ENCODE measurements around the gene LENG1. TPM values are rescaled to one million over a fixed set of nuclear protein-coding genes. Genes with fewer than 3 reads are reported as not detected.
"Not testable (repeated sequence)": the region's sequence is repeated elsewhere in the genome, so short reads cannot be mapped to it uniquely, and the experiment has no call there.

The LENG1 gene
- total RNA-seq, 1 experiment from 2014 or later: 1.6 TPM

- no peaks in the 10 kb centered on the region for H3K9me2 ChIP-seq (replicated peaks; ENCODE audit: insufficient read depth, low read length)
- H3K27me3 ChIP-seq (ENCODE audit: low read length): no peaks in the 10 kb centered on the region
- no peaks in the 10 kb centered on the region for H4K20me1 ChIP-seq (ENCODE audit: insufficient read depth, low read depth, low read length)
- H3K36me3 ChIP-seq (ENCODE audit: insufficient read depth, low read length): 0 out of 2 replicates have a peak, but pooled peaks cover 4% of the 10 kb centered on the region
- no peak overlapping the region for H3K27ac ChIP-seq (ENCODE audit: low read length)
- H3K4me2 ChIP-seq (ENCODE audit: low read depth, low read length, poor library complexity, severe bottlenecking): no peak overlapping the region
- peaks cover 10% of the 10 kb centered on the region for H3K4me1 ChIP-seq (ENCODE audit: low read length)
- no peak overlapping the region for H2AFZ ChIP-seq (ENCODE audit: low read length)
- H3K9me3 ChIP-seq (ENCODE audit: low read length): no peaks in the 10 kb centered on the region
- H3K4me3 ChIP-seq (ENCODE audit: low read length): no peak overlapping the region
- H3K79me2 ChIP-seq (ENCODE audit: low read length): peaks cover 29% of the 10 kb centered on the region
- H3K9ac ChIP-seq (ENCODE audit: low read length): peak overlapping the region; percentile 6; the same call in 1 of the 2 replicates
- no peak for DNase-seq
These were observed 27.4 kb upstream of the LENG1 start for GRCh38 chr19:54186934-54187381.

GRCh38 chr19:54186351-54186750, 26.8 kb upstream of the LENG1 start:
- Histone ChIP-seq H3K9me2 (replicated peaks; ENCODE audit: insufficient read depth, low read length) (no peaks in the 10 kb centered on the region), H3K27ac (ENCODE audit: low read length) (no peak overlapping the region), H3K9me3 (ENCODE audit: low read length) (no peaks in the 10 kb centered on the region), H2AFZ (ENCODE audit: low read length) (no peak overlapping the region), H3K27me3 (ENCODE audit: low read length) (no peaks in the 10 kb centered on the region), H4K20me1 (ENCODE audit: insufficient read depth, low read depth, low read length) (no peaks in the 10 kb centered on the region), H3K9ac (ENCODE audit: low read length) (no peak overlapping the region), H3K4me1 (ENCODE audit: low read length) (peaks cover 8% of the 10 kb centered on the region), H3K79me2 (ENCODE audit: low read length) (peaks cover 24% of the 10 kb centered on the region), H3K36me3 (ENCODE audit: insufficient read depth, low read length) (0 out of 2 replicates have a peak, but pooled peaks cover 4% of the 10 kb centered on the region), H3K4me3 (ENCODE audit: low read length) (no peak overlapping the region), H3K4me2 (ENCODE audit: low read depth, low read length, poor library complexity, severe bottlenecking) (no peak overlapping the region)
- DNase-seq: peak; percentile 39

- Histone ChIP-seq H3K27ac (ENCODE audit: low read length) (no peak overlapping the region), H3K9ac (ENCODE audit: low read length) (no peak overlapping the region), H3K27me3 (ENCODE audit: low read length) (no peaks in the 10 kb centered on the region), H3K4me1 (ENCODE audit: low read length) (peaks cover 22% of the 10 kb centered on the region), H4K20me1 (ENCODE audit: insufficient read depth, low read depth, low read length) (peaks cover 12% of the 10 kb centered on the region), H3K9me3 (ENCODE audit: low read length) (no peaks in the 10 kb centered on the region), H3K79me2 (ENCODE audit: low read length) (peaks cover 17% of the 10 kb centered on the region), H2AFZ (ENCODE audit: low read length) (no peak overlapping the region), H3K4me2 (ENCODE audit: low read depth, low read length, poor library complexity, severe bottlenecking) (no peak overlapping the region), H3K4me3 (ENCODE audit: low read length) (no peak overlapping the region), H3K36me3 (ENCODE audit: insufficient read depth, low read length) (0 out of 2 replicates have a peak, but pooled peaks cover 9% of the 10 kb centered on the region), H3K9me2 (replicated peaks; ENCODE audit: insufficient read depth, low read length) (no peaks in the 10 kb centered on the region)
- peak; percentile 37 for DNase-seq
These were observed 23.9 kb upstream of the LENG1 start for GRCh38 chr19:54183431-54183830.

- H3K9me2 ChIP-seq (replicated peaks; ENCODE audit: insufficient read depth, low read length); H3K9me3 ChIP-seq (ENCODE audit: low read length); H3K27me3 ChIP-seq (ENCODE audit: low read length); H3K27ac ChIP-seq (ENCODE audit: low read length); H3K36me3 ChIP-seq (ENCODE audit: insufficient read depth, low read length); H3K9ac ChIP-seq (ENCODE audit: low read length); H2AFZ ChIP-seq (ENCODE audit: low read length); H3K79me2 ChIP-seq (ENCODE audit: low read length); DNase-seq; H3K4me2 ChIP-seq (ENCODE audit: low read depth, low read length, poor library complexity, severe bottlenecking); H3K4me3 ChIP-seq (ENCODE audit: low read length): not testable (repeated sequence)
- H3K4me1 ChIP-seq (ENCODE audit: low read length): peaks cover 17% of the 10 kb centered on the region
- peaks cover 12% of the 10 kb centered on the region for H4K20me1 ChIP-seq (ENCODE audit: insufficient read depth, low read depth, low read length)
These were observed 22.4 kb upstream of the LENG1 start for GRCh38 chr19:54181894-54182293.

GRCh38 chr19:54180691-54181091, 21.2 kb upstream of the LENG1 start:
- peaks cover 17% of the 10 kb centered on the region for H3K36me3 ChIP-seq (ENCODE audit: insufficient read depth, low read length)
- no peaks in the 10 kb centered on the region for H3K79me2 ChIP-seq (ENCODE audit: low read length)
- no peaks in the 10 kb centered on the region for H3K9me3 ChIP-seq (ENCODE audit: low read length)
- H3K4me3 ChIP-seq (ENCODE audit: low read length): no peak overlapping the region
- no peak overlapping the region for H3K27ac ChIP-seq (ENCODE audit: low read length)
- DNase-seq: no peak
- no peak overlapping the region for H2AFZ ChIP-seq (ENCODE audit: low read length)
- no peaks in the 10 kb centered on the region for H3K27me3 ChIP-seq (ENCODE audit: low read length)
- H3K4me2 ChIP-seq (ENCODE audit: low read depth, low read length, poor library complexity, severe bottlenecking): no peak overlapping the region
- H3K9ac ChIP-seq (ENCODE audit: low read length): no peak overlapping the region
- H3K9me2 ChIP-seq (replicated peaks; ENCODE audit: insufficient read depth, low read length): no peaks in the 10 kb centered on the region
- H3K4me1 ChIP-seq (ENCODE audit: low read length): peaks cover 17% of the 10 kb centered on the region
- H4K20me1 ChIP-seq (ENCODE audit: insufficient read depth, low read depth, low read length): peaks cover 12% of the 10 kb centered on the region

- H3K9me3 ChIP-seq (ENCODE audit: low read length): no peaks in the 10 kb centered on the region
- H2AFZ ChIP-seq (ENCODE audit: low read length): no peak overlapping the region
These were observed 20.5 kb upstream of the LENG1 start for GRCh38 chr19:54179921-54180461.

GRCh38 chr19:54179262-54179852, 19.8 kb upstream of the LENG1 start:
- H3K79me2 ChIP-seq (ENCODE audit: low read length): no peaks in the 10 kb centered on the region
- peaks cover 17% of the 10 kb centered on the region for H3K36me3 ChIP-seq (ENCODE audit: insufficient read depth, low read length)
- no peak for DNase-seq
- H3K27me3 ChIP-seq (ENCODE audit: low read length): no peaks in the 10 kb centered on the region
- H3K4me2 ChIP-seq (ENCODE audit: low read depth, low read length, poor library complexity, severe bottlenecking): no peak overlapping the region
- no peaks in the 10 kb centered on the region for H3K9me2 ChIP-seq (replicated peaks; ENCODE audit: insufficient read depth, low read length)
- H3K9me3 ChIP-seq (ENCODE audit: low read length): no peaks in the 10 kb centered on the region
- no peak overlapping the region for H3K27ac ChIP-seq (ENCODE audit: low read length)
- H3K9ac ChIP-seq (ENCODE audit: low read length): no peak overlapping the region
- H4K20me1 ChIP-seq (ENCODE audit: insufficient read depth, low read depth, low read length): peaks cover 12% of the 10 kb centered on the region
- H3K4me3 ChIP-seq (ENCODE audit: low read length): no peak overlapping the region
- peaks cover 17% of the 10 kb centered on the region for H3K4me1 ChIP-seq (ENCODE audit: low read length)
- no peak overlapping the region for H2AFZ ChIP-seq (ENCODE audit: low read length)

More at GRCh38 chr19:54179921-54180461, 20.5 kb upstream of the LENG1 start:
- Histone ChIP-seq H3K79me2 (ENCODE audit: low read length) (no peaks in the 10 kb centered on the region), H3K27ac (ENCODE audit: low read length) (no peak overlapping the region), H3K4me2 (ENCODE audit: low read depth, low read length, poor library complexity, severe bottlenecking) (no peak overlapping the region), H3K9ac (ENCODE audit: low read length) (no peak overlapping the region), H4K20me1 (ENCODE audit: insufficient read depth, low read depth, low read length) (peaks cover 12% of the 10 kb centered on the region), H3K4me3 (ENCODE audit: low read length) (no peak overlapping the region), H3K36me3 (ENCODE audit: insufficient read depth, low read length) (peaks cover 17% of the 10 kb centered on the region), H3K4me1 (ENCODE audit: low read length) (peaks cover 17% of the 10 kb centered on the region), H3K27me3 (ENCODE audit: low read length) (no peaks in the 10 kb centered on the region), H3K9me2 (replicated peaks; ENCODE audit: insufficient read depth, low read length) (no peaks in the 10 kb centered on the region)
- peak; percentile 87 for DNase-seq

- Histone ChIP-seq H2AFZ (ENCODE audit: low read length) (no peak overlapping the region), H3K79me2 (ENCODE audit: low read length) (no peaks in the 10 kb centered on the region), H3K4me1 (ENCODE audit: low read length) (peaks cover 18% of the 10 kb centered on the region), H3K9ac (ENCODE audit: low read length) (no peak overlapping the region), H3K4me3 (ENCODE audit: low read length) (no peak overlapping the region), H3K4me2 (ENCODE audit: low read depth, low read length, poor library complexity, severe bottlenecking) (no peak overlapping the region), H3K36me3 (ENCODE audit: insufficient read depth, low read length) (peaks cover 17% of the 10 kb centered on the region), H3K9me3 (ENCODE audit: low read length) (no peaks in the 10 kb centered on the region), H4K20me1 (ENCODE audit: insufficient read depth, low read depth, low read length) (peaks cover 18% of the 10 kb centered on the region), H3K27ac (ENCODE audit: low read length) (no peak overlapping the region), H3K27me3 (ENCODE audit: low read length) (no peaks in the 10 kb centered on the region), H3K9me2 (replicated peaks; ENCODE audit: insufficient read depth, low read length) (no peaks in the 10 kb centered on the region)
- DNase-seq: peak; percentile 82
These were observed 19.2 kb upstream of the LENG1 start for GRCh38 chr19:54178581-54179261.
